NK-92 (cell line): ENCODE measurements around the gene RNF166.
A peak's percentile ranks its signal among the peaks of the same experiment; 100 is the strongest.

Source experiments
- DNase-seq: peaks from one replicate; lab custom pipeline; 2025; ENCODE audit not compliant: unreplicated experiment; lab: John Stamatoyannopoulos, UW

Gene RNF166

GRCh38 chr16:88711750-88712340 is 5.6 kb upstream of the RNF166 start:
- DNase-seq, result no peak

- DNase-seq, result no peak
These were observed 4.3 kb upstream of the RNF166 start for GRCh38 chr16:88710556-88710955.

- DNase-seq, result no peak
These were observed 988 bp upstream of the RNF166 start for GRCh38 chr16:88706965-88707826.

GRCh38 chr16:88705801-88706228 is 393 bp downstream of the RNF166 start:
- DNase-seq, result no peak

GRCh38 chr16:88705076-88705684 is 1.0 kb downstream of the RNF166 start:
- no peak for DNase-seq

GRCh38 chr16:88703486-88704309 is 2.5 kb downstream of the RNF166 start:
- DNase-seq, result no peak

DNA sequence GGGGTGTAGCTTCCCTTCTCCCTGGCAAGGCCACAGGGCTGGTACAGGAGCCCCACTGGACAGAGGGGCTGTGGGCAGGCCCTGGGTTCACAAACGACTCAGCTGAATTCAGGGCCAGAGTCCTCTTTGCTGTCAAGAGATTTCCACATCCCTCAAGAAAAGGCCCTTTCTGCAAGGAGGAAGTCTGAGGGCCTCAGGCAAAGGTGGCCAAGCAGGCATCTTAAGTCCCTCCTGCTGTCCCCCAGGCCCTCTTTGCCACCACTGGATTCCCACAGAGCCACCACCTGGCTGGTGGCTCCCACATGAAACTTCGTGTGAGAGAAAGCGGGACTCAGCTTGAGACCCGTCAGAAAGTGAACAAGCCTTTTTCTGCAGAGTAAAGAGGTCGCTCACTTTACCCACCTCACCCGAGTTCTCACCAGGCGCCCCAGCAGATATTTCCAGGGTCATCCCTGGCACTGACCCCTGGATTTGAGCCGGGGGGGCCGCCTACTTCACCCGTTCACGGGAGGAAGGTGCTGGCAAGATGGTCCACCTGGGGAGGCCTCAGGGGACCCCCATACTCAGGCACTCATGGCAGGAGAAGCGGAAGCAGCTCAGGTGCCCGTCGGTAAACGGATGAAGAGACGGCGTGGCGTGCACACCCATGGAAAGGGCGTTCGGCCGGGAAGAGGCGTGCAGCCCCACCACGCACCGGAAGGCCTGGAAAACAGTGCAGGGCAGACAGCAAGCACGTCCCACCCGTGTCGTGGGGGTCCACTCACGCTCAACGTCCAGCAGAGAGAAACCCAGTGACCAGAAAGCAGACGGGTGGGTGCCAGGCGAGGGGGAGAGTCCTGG is 3.6 kb downstream of the RNF166 start:
- no peak for DNase-seq

GRCh38 chr16:88701581-88702370 is 4.4 kb downstream of the RNF166 start:
- DNase-seq, result no peak

DNA sequence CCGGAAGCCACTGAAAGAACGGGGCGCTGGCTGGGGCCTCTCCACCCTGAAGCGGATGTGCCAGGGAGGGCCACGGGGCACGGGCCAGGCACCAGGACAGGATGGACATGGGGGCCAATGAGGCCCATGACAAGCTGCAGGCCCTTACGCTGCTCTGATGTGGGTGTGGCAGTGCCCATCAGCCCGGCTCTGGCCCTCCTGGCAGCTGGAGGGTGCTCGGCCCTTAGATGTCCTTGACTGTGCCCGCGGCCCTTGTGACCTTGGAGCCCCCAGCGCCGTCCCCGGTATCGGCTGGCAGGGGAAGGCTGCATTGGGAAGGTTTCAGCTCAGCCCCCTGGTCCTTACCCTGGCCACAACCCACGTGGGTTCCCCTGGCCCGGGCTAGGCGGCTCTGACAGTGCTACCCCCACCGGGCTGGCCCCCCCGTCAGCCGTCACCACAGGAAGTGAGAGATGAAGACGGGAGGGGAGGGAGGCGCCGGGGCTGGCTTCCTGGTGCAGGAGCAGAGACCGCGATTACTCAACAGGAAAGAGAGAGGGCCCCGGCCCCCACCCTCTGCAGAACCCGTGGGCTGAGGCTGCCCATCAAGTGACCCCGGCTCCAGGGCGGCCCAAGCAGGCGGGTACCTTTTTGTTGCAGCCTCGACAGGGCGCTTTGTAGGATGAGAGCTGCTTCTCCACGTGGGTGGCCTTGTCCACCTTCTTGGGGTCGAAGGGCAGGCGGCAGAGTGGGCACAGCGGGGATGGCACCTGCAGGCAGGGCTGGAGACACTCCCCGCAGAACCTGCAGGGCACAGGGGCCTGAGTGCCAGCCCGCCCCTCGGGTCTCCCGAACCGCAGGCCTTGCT is 5.3 kb downstream of the RNF166 start:
- peak; percentile 66 for DNase-seq

- DNase-seq, result no peak
These were observed 5.9 kb downstream of the RNF166 start for GRCh38 chr16:88700322-88700635.

DNA sequence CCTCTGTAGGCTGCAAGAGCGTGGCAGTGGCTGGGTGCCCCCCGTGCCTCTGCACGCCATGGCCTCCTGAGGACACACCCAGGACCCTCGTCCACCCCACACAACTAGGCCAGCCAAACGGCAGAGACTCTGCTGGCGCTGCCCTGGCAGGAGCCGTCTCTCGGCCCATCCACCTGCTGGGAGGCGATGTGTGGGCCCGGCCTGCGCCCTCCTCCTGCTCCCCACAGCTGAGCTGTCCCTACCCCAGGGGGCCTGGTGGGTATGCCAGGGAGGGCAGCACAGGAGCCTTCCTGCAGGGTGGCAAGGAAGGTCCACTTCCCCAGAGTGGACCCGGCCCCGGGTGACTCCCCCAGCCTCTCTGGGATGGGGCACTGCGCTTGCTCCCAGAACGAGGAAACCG is 7.0 kb downstream of the RNF166 start:
- DNase-seq, result no peak

GRCh38 chr16:88698646-88699045 is 7.6 kb downstream of the RNF166 start:
- DNase-seq, result no peak

GRCh38 chr16:88697831-88698615 is 8.2 kb downstream of the RNF166 start:
- DNase-seq, result no peak

DNA sequence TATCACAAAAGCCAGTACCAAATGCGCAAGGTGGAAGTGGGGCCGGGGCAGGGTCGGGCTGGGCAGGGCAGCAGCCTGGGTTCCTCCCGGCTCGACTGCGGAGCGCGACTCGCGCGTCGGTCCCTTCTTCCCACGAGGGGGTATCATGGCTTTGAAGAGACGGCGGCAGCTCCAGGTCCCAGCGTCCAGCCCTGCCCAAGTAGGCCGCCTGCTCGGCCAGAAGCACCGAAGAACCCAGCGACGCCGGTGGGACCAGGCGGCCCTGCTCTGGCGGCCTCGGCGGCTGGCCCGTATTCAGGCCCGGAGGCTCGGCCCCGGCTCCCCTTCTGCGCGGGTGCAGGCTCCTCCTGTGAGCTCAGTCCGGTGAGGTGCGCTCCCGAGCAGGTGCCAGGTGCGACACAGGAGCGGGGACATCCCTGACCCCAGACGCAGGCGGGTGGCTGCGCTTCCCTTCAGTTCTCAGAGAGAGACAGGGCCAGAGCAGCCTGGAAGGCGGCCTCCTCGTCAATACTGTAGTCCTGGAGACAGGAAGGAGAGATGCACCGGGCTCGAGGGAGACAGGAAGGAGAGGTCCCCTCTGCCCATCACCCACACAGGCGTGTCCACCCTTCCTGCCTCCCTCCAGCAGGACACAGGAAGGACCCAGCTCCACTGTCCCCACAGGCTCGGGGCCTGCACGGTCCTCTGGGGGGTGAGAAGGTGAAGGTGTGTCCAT is 8.9 kb downstream of the RNF166 start:
- no peak for DNase-seq

DNA sequence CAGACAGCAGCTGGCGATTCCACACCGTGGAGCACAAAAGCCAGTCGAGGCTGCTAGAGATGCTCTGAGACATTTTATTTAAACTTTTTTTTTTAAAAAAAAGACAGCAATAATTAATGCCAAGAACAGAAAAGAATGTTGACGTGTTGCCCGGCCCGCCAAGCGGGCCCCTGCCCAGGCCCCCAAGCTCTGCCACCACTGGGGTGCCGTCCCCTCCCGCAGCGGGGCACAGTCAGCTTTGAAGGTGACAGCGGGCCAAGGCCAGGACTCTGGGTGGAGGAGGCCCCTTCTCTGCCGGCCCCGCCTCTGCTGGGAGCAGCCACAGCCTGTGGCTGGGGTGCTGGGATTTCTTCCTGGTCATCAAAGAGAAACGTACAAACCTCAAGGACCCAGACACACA is 9.8 kb downstream of the RNF166 start:
- no peak for DNase-seq

DNA sequence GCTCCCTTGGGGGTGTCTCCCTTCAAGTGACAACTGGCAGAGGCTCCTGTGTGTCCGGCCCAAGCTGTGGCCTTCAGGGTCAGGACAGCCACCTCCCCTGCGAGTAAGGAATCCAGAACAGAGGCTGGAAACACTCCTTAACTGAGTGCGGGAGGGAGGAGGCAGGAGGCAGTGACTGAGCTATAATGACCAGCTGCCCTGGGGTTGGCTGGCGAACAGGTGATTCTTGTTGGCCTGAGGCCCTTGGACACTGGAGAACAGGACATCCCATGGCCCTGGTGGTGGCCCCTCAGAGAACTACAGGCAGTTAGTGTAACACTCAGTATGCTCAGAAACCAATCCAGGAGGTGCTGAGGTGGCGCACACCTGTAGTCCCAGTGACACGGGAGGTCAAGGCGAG is 10.5 kb downstream of the RNF166 start:
- no peak for DNase-seq

DNA sequence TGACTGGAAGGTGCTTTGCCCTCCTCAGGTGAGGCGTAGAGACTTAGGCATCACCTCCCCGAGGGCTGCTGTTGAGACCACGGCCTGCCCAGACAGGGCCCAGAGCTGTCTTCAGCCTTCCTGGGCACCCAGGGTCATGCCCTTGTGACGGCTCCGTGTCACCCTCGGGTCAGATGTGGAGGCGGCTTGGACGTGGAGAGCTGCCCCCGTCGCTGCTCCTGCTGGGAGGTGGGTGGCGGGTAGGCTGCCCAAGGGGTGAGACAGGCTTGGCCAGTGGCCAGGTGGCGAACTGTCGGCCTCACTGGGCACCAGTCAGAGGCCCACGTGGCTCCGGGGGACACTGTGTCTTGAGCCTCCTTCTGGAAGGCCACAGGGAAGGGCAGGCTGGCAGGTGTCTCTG is 11.0 kb downstream of the RNF166 start:
- no peak for DNase-seq
